Fibroblast of peridontal ligament (primary cell): Measurements from ENCODE around the gene ZNF281.
"Not testable (repeated sequence)": the region's sequence is repeated elsewhere in the genome, so short reads cannot be mapped to it uniquely, and the experiment has no call there.

ENCODE experiments used
- DNase-seq: peaks from one replicate; pipeline ENCODE4 v3.0.0-alpha.2; 2010; ENCODE audit errors: extremely low read depth

The ZNF281 gene

DNA sequence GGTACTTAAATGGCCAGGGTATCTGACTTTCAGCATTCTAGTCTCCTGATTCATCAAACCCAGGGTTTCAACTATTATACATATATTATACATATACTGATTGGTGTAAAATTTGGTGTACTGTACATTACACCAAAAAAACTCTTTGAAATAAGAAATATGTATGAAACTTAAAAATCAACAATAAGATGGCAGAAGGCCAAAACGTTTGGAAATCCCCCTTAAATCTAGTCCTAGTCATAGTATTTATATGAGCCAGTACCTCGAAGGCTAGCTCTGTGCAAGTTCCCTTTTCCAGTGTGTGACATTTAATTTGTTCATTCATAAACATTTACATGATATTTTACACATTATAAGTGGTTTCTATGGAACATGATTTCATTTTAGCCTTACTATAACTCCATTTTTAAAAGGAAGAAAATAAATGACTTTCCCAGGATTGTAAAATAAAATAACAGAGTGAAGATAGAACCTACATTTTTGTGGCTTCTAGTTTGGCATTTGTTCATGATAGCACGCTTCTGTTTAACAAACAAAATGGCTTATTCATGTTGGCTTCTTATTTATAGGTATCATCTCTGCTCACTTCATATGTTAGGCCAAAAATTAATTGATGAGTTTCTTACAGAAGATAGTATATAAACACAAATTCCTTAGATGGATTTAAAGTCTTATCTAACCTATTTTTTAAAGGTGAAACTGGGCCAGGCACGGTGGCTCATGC lies 18.8 kb upstream of the ZNF281 start:
- peak; percentile 63 for DNase-seq

DNA sequence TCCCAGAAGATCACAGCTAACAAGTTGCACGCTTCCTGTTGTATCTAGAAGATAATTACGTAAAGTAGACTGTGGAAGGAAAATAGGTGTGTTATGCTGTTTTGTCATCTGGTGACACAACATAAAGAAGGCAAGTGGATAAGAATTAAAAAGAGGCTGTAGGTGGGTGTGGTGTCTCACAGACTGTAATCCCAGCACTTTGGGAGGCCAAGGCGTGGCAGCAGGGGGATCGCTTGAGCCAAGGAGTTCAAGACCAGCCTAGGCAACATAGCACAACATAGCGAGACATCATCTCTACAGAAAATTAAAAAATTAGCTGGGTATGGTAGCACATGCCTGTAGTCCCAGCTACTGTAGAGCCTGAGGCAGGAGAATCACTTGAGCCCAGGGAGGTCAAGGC lies 17.9 kb upstream of the ZNF281 start:
- no peak for DNase-seq

- no peak for DNase-seq
Measured at GRCh38 chr1:200426196-200426595, 16.4 kb upstream of the ZNF281 start.

DNA sequence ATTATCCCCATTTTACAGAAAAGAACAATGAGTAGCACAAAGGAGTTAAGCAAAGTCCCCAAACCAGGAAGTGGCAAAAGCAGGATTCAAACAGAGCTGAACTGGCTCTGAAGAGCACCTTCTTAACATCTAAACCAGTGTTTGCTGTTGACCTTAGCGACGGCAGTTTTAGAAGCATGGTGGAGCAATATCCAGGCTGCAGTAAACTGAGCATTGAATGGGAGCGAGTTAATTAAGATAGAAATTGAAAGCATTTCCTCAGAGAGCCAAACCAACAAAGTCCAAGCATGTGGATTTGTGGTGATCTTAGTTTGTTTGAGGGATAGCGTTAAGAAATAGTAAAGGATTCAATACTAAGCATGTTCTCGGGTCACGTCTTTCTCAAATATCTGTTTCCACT lies 13.4 kb upstream of the ZNF281 start:
- peak; percentile 42 for DNase-seq

DNA sequence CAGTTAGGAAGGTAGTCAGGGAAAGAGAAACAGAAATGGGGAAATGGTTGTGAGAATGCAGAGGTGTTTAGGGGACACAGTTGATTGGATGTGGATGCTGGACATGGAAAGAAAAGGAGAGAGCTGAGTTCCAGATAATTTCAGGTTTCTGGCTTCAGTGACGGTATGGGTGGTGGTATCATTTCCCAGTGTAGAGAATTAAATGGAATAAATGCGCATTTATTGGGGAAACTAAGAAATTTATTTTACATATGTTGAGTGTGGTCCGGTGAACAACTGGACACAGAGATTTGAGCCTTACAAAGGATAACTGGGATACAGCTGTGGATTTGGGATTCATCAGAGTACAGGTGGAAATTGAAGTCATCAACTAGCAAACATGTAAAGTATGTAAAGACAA lies 12.4 kb upstream of the ZNF281 start:
- no peak for DNase-seq

- peak; percentile 98 for DNase-seq
Measured at GRCh38 chr1:200415789-200416593, 6.2 kb upstream of the ZNF281 start.

- DNase-seq, result no peak
Measured at GRCh38 chr1:200415227-200415626, 5.4 kb upstream of the ZNF281 start.

GRCh38 chr1:200414657-200415056 lies 4.8 kb upstream of the ZNF281 start:
- DNase-seq, result no peak

DNA sequence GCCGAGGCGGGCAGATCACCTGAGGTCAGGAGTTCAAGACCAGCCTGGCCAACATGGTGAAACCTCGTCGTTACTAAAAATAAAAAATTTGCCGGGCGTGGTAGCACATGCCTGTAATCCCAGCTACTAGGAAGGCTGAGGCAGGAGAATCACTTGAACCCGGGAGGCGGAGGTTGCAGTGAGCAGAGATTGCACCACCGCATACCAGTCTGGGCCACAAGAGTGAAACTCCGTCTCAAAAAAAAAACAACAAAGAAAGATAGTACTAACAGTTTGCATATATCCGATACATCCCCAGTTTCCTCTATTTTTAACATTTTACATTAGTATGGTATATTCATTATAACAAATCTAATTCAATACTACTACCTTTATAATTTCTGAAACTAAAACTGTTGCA lies 3.9 kb upstream of the ZNF281 start:
- not testable (repeated sequence) for DNase-seq

DNA sequence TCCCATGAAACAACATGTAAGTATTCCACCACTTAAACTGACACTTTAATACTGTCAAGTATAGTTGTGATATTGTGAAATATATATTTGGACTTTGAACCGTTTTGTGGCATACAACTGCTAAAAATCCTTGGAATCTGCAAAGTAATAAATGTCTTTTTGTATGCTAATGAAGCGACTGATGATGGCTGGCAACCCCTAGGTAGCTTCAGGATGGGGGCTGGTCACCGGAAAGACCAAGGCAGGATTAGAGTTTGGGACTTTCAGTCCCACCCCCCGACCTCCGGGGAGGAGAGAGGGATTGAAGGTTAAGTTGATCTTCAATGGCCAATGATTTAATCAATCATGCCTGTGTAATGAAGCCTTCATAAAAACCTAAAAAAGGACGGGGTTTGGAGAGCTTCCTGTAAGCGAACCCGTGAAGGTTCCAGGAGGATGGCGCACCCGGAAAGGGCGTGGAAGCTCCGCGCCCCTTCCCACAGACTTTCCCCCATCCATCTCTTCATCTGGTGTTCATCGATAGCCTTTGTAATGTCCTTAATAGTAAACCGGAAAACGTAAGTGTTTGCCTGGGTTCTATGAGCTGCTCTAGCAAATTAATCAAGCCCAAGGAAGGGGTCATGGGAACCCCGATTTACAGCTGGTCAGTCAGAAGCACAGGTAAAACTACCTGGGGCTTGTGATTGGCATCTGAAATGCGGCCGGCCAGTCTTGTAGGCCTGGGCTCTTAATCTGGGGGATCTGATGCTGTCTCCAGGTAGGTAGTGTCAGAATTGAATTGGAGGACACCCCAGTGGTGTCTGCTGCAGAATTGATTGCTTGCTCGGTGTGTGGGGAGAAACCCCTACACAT lies 1.8 kb upstream of the ZNF281 start:
- DNase-seq, result no peak

DNA sequence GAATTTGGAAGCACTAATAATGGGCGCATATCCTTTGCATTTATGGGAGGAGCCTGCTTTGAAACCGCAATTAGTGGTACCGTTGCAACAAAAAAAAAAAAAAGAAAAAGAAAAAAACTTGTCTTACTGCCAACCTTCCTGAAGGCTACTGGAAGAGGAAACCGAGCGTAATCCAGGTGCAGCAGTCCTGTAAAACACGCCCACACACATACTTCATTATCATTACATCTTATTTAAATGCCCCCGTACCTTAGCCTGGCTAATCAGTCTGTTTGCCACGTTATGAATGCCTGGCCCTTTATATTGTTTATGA lies 686 bp upstream of the ZNF281 start:
- no peak for DNase-seq

- DNase-seq, result no peak
Measured at GRCh38 chr1:200409203-200409760, 554 bp downstream of the ZNF281 start.

- DNase-seq, result no peak
Measured at GRCh38 chr1:200406161-200406797, 3.6 kb downstream of the ZNF281 start.

DNA sequence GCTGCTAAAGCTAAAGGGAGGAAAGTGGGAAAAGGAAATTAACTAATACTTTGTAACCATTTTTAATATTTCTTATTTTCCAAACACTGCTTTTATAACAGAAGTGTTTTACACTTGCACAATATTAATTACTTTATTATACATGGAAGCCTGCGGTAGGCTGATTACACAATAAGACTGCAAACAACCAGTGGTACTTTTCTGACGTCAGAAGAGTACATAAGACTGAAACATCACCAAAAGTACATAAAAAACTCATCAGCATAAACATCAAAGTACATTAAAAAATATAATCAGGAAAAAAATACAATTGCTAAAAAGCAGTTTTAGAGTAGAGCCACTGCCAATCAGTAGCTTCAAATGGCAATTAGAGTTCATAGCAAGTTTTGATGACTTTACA lies 4.6 kb downstream of the ZNF281 start:
- DNase-seq, result no peak

GRCh38 chr1:200401708-200402107 lies 8.1 kb downstream of the ZNF281 start:
- no peak for DNase-seq

DNA sequence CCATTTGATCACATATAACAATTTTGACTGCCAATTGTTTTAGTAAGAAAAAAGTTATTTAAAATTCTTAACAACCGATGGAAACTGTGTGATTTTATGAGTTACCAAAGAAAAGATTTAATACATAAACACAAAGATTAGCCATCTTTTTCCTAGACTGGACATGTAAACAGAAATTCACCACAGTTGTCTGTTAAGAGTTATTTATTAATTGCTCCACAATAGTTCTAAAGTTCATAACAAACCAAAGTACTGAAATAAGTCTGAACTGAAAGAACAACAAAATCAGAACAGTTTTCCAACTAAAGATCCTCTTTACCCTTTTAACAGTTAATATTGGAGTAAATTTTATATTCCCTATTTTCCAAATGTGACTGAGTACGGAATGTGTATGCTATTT lies 8.6 kb downstream of the ZNF281 start:
- no peak for DNase-seq

DNA sequence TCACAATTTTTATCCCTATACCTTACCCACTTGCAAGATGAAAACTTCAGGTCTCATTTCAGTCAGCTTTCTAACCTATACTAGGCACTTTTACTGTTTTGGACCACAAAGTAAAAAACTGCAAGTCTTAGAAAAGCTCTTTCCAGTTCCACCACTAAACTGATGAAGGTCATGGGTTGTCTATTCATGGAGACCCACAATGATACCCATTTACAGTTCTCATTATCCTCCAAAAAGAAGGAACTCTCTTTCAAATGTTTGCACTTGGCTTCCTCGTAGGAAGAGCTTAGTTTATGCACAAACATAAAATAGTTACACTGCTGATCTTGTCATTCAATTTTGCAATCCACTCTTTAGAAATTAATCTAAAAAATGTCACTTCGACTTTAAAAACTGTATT lies 9.3 kb downstream of the ZNF281 start:
- no peak for DNase-seq

GRCh38 chr1:200399860-200400259 lies 10.0 kb downstream of the ZNF281 start:
- DNase-seq, result no peak

DNA sequence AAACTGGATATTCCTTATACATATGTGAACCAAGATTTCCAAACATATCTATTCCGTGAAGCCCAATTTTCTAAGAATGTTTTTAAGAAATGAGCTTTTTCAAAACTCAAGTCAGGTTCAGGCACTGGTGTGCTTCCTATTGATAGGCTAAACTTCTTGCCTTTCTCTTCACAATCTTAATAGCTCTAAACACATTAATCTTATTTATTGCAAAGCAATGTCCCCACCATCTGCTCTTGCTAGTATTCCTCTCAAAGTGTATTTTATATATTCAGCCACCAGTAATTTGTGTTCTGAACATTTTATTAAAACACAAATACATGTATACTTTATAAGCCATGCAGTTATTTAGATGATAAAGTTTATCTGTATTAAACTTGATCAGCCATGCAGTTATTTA lies 11.5 kb downstream of the ZNF281 start:
- DNase-seq, result no peak

DNA sequence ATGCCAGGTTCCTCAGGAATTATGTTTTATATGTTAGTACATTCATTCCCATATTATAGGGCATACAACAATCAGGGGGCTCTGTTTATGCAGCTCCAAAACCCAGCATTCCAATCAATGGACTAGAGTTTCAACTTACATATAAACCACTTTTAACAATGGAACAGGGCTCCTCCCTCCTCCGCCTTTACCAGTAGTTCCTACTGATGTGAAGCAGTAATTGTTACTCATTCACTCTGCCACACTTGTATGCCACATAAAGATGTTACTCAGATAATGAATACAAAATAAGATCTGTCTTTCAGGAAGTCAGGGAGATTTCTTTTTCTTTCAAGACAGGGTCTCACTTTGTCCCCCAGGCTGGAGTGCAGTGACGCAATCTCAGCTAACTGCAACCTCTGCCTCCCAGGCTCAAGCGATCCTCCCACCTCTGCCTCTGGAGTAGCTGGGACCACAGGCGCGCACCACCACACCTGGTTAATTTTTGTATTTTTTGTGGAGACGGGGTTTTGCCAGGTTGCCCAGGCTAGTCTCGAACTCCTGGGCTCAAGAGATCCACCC lies 17.1 kb downstream of the ZNF281 start:
- no peak for DNase-seq

GRCh38 chr1:200391747-200392146 lies 18.1 kb downstream of the ZNF281 start:
- DNase-seq, result no peak
